Activated T-helper 1 cell treated with anti-CD3 and anti-CD28 coated beads, Interleukin-2, amount 50 U/mL, for 16 hours (primary cell): Measurements from ENCODE around the gene SBF2.
"Not testable (repeated sequence)": the region's sequence is repeated elsewhere in the genome, so short reads cannot be mapped to it uniquely, and the experiment has no call there.

ENCODE experiments used
- DNase-seq, 2 donors: peaks; one replicate each; pipeline ENCODE4 v3.0.0-alpha.2; 2020; ENCODE audit warnings: low read depth in 1 of 2, low spot score in 1 of 2

SBF2 gene

GRCh38 chr11:9757809-9758636 lies 536.0 kb downstream of the SBF2 start:
- peak; percentile 88 to 90 for DNase-seq

GRCh38 chr11:9756878-9757277 lies 537.1 kb downstream of the SBF2 start:
- DNase-seq, result no peak

- DNase-seq, result no peak
Measured at GRCh38 chr11:9756461-9756860, 537.6 kb downstream of the SBF2 start.

- no peak for DNase-seq
Measured at GRCh38 chr11:9755561-9756185, 538.3 kb downstream of the SBF2 start.

GRCh38 chr11:9754010-9754471 lies 540.0 kb downstream of the SBF2 start:
- no peak for DNase-seq

GRCh38 chr11:9753021-9753420 lies 541.0 kb downstream of the SBF2 start:
- DNase-seq, result no peak

- no peak for DNase-seq
Measured at GRCh38 chr11:9752091-9752490, 541.9 kb downstream of the SBF2 start.

- DNase-seq, result no peak
Measured at GRCh38 chr11:9750551-9750950, 543.5 kb downstream of the SBF2 start.

GRCh38 chr11:9748361-9748970 lies 545.6 kb downstream of the SBF2 start:
- peak in 1 of 2 donors; percentile 35 for DNase-seq

GRCh38 chr11:9747828-9748227 lies 546.2 kb downstream of the SBF2 start:
- no peak for DNase-seq

GRCh38 chr11:9747229-9747628 lies 546.8 kb downstream of the SBF2 start:
- no peak for DNase-seq

- DNase-seq, result no peak
Measured at GRCh38 chr11:9745411-9746211, 548.4 kb downstream of the SBF2 start.

GRCh38 chr11:9743512-9743911 lies 550.5 kb downstream of the SBF2 start:
- not testable (repeated sequence) for DNase-seq

- no peak for DNase-seq
Measured at GRCh38 chr11:9741260-9741659, 552.8 kb downstream of the SBF2 start.

GRCh38 chr11:9740202-9740883 lies 553.7 kb downstream of the SBF2 start:
- no peak for DNase-seq

- DNase-seq, result no peak
Measured at GRCh38 chr11:9739123-9739900, 554.7 kb downstream of the SBF2 start.

GRCh38 chr11:9738707-9739106 lies 555.3 kb downstream of the SBF2 start:
- DNase-seq, result no peak

GRCh38 chr11:9738116-9738515 lies 555.9 kb downstream of the SBF2 start:
- DNase-seq, result no peak

- no peak for DNase-seq
Measured at GRCh38 chr11:9736365-9736764, 557.7 kb downstream of the SBF2 start.

- DNase-seq, result no peak
Measured at GRCh38 chr11:9735919-9736318, 558.1 kb downstream of the SBF2 start.
